Astrocyte of the spinal cord (primary cell): Measurements from ENCODE around the gene GALR2.

ENCODE experiments used
- DNase-seq: peaks from one replicate; pipeline ENCODE4 v3.0.0; 2011; ENCODE audit warnings: low read depth, low spot score
- H3K4me3 ChIP-seq: 2 replicates; pipeline ENCODE4 v1.5.1; 2011; ENCODE audit warnings: low read depth, mild to moderate bottlenecking, low read length, moderate library complexity
- in situ Hi-C: cut with HindIII; loops from 2 replicates; pipeline ENCODE4 v1.10.0; 2017; ENCODE audit warnings: low sequenced_read_pairs
- TF ChIP-seq, protein P1 (sequence below): IDR thresholded peaks from 2 replicates; pipeline ENCODE4 v1.5.1; 2012; ENCODE audit warnings: low read depth, mild to moderate bottlenecking, low read length, inconsistent platforms

Gene GALR2

GRCh38 chr17:76111956-76112355 lies 37.4 kb downstream of the GALR2 start:
- TF ChIP-seq, protein P1, sequence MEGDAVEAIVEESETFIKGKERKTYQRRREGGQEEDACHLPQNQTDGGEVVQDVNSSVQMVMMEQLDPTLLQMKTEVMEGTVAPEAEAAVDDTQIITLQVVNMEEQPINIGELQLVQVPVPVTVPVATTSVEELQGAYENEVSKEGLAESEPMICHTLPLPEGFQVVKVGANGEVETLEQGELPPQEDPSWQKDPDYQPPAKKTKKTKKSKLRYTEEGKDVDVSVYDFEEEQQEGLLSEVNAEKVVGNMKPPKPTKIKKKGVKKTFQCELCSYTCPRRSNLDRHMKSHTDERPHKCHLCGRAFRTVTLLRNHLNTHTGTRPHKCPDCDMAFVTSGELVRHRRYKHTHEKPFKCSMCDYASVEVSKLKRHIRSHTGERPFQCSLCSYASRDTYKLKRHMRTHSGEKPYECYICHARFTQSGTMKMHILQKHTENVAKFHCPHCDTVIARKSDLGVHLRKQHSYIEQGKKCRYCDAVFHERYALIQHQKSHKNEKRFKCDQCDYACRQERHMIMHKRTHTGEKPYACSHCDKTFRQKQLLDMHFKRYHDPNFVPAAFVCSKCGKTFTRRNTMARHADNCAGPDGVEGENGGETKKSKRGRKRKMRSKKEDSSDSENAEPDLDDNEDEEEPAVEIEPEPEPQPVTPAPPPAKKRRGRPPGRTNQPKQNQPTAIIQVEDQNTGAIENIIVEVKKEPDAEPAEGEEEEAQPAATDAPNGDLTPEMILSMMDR, result no peak
- H3K4me3 ChIP-seq, result no peak overlapping the region
- in situ Hi-C loops, result no loop called here
- DNase-seq, result peak; percentile 48

DNA sequence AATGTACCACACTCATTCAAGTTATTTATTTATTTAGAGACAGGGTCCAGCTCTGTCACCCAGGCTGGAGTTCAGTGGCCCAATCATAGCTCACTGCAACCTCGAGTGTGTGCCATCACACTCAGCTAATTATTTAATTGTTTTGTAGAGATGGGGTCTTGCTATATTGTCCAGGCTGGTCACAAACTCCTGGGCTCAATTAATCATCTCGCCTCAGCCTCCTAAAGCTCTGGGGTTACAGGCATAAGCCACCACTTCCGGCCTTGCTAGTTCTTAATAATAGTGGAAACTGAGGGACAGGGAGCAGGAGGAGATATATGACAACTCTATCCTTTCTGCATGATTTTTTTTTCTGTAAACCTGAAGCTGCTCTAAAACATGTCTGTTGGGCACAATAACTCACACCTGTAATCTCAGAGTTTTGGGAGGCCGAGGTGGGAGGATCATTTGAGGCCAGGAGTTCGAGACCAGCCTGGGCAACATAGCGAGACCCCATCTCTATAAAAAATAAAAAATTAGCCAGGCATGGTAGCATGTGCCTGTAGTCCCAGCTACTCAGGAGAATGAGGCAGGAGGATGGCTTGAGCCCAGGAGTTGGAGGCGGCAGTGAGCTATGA lies 40.7 kb downstream of the GALR2 start:
- H3K4me3 ChIP-seq, result no peak overlapping the region
- in situ Hi-C loops, result no loop called here
- DNase-seq, result no peak
- TF ChIP-seq, protein P1, result no peak

DNA sequence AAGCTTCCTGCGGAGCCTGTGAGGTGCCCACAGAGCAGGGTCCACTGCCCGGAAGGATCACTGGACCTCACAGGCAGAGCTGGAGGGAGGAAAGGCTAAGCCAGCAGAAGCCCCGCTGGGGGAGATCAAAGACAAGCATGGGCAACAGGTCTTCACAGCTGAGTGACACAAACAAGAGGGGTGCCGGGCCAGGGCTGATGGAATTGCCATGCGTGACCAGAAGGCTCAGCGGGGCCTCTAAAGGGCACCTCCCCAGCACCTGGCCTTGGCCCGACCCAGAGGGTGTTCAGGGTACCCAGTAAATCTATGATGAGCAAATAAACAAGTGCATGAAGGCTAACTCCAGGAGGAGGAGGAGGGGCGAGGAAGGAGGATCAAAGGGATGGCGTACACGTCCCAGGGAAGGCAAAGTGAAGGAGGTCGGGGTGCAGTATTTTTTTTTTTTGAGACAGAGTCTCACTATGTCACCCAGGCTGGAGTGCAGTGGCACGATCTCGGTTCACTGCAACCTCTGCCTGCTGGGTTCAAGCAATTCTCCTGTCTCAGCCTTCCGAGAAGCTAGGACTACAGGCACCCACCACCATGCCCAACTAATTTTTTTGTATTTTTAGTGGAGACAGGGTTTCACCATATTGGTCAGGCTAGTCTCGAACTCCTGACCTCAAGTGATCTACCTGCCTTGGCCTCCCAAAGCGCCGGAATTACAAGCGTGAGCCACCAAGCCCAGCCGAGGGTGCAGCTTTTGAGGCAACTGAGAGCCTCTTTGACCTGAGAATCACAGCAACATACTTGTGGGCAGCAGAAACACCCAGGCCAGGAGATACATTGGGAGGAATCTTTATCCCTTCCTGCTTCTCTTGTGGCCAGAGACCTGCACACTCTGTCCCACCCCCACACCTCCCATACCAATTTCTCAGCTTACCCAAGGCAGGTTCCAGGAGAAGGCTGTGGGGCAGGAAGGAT lies 45.1 kb downstream of the GALR2 start:
- DNase-seq, result no peak
- in situ Hi-C loops, result no loop called here
- TF ChIP-seq, protein P1, result no peak
- H3K4me3 ChIP-seq, result no peak overlapping the region

DNA sequence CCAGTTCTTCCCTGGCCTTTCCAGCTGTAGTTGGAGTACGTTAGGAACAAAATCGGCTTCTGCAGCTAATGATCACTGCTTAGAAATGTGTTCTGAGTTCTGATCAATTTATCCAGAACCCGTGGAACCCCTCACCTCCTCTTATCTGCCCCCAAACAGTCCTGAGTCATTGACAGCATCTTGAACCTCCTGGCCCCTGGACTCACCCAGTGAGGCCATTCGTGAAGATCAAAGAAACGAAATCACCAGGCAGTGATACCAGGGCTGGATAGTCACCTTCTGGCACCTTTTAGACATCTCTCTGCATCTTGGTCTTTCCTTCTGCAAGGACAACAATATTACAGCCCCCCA lies 46.1 kb downstream of the GALR2 start:
- in situ Hi-C loops, result no loop called here
- H3K4me3 ChIP-seq, result no peak overlapping the region
- TF ChIP-seq, protein P1, result no peak
- no peak for DNase-seq

- TF ChIP-seq, protein P1, result no peak
- peak overlapping the region; percentile 17 for H3K4me3 ChIP-seq
- in situ Hi-C loops, result no loop called here
- DNase-seq, result no peak
Observed at GRCh38 chr17:76121932-76122430, 47.4 kb downstream of the GALR2 start.

GRCh38 chr17:76122431-76123190 lies 48.0 kb downstream of the GALR2 start:
- in situ Hi-C loops, result no loop called here
- DNase-seq, result no peak
- no peak overlapping the region for H3K4me3 ChIP-seq
- TF ChIP-seq, protein P1, result no peak
